G401 (cell line): ENCODE results near the gene MYL5. TPM values are rescaled to one million over a fixed set of nuclear protein-coding genes. Genes with fewer than 3 reads are reported as not detected.
"Not testable (repeated sequence)": the region's sequence is repeated elsewhere in the genome, so short reads cannot be mapped to it uniquely, and the experiment has no call there.

Experiments
- DNase-seq: peaks from one replicate; pipeline ENCODE4 v3.0.0-alpha.2; 2015; ENCODE audit warnings: low spot score
- in situ Hi-C: cut with HindIII; loops from 2 replicates; pipeline ENCODE4 v1.10.0; 2016; ENCODE audit warnings: low sequenced_read_pairs, mixed read lengths
- total RNA-seq: library from RNA; depleted of rRNA; stranded (reverse); fragments of >200 nt; shearing (Covaris generic); gene quantifications from 2 replicates; pipeline ENCODE4 v1.2.3, GENCODE V29; 2014

MYL5 gene
- total RNA-seq, 1 experiment from 2014 or later, result 4.5 TPM

GRCh38 chr4:699816-700580 is 25.7 kb downstream of the MYL5 start:
- no peak for DNase-seq
- in situ Hi-C loops, result no loop called here

DNA sequence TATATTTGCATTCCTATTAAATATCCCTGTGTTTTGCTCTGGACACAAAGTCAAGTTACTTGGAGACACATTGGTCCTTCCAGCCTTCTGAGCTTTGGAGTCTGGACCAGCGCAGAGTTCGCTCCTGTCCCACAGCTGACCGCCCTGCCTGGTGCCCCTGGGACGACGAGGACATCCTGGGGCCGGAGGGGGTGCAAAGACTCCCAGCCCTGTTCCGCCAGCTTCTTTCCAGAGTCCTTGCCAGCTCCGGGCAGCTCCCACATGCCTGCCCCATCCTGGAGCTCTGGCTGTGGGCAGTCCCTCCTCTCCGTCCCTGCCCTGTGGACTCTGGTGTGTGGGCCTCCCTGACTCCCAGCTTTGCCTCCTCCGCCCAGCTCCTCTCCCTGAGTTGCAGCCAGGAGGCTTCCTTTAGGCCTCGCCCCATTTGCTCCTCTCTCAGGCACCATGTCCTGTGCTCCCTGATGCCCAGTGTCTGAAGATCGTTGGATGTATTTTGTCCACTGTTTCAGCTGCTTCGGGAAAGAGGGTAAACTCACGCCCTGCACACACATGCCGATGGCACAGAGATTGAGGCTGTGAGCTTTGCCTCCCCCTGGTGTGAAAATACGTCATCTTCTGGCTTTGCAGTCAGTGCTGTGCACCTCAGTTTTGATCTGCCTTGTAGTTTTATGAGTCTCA is 26.4 kb downstream of the MYL5 start:
- in situ Hi-C loops, result no loop called here
- no peak for DNase-seq

- no peak for DNase-seq
- in situ Hi-C loops, result no loop called here
Observed at GRCh38 chr4:702618-703048, 28.3 kb downstream of the MYL5 start.

GRCh38 chr4:703336-704197 is 29.2 kb downstream of the MYL5 start:
- no peak for DNase-seq
- in situ Hi-C loops, result no loop called here

DNA sequence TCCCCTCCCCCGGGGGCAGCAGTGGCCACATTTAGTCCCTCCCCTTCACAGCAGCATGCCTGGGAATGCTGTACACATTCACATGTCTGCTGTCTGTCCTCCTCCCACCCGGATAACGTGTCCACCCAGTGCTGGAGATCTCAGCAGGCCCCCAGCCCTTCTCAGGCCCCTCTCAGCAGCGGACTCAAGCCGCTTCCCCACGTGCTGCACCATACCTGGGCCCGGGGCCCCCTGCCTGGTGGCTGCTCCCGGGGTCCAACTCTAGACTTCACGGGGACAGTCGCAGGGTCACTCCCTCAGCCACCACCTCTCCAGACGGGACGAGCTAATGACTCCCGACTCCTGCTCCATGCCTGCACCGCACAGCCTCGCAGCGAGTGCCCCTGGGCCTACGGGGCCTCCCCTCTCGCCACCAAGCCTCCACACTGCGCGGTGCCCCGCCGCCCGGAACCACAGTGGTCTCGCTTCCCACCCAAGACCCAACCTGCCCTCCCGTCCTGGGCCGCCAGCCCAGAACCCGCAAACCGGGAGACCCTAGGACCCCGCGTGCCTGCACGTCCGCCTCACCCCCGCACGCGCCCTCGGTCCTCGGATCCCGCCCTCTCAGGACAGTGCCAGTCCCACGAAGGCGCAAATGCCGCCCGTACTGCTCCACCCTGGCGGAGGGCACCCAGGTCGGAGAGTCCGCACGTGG is 30.0 kb downstream of the MYL5 start:
- no peak for DNase-seq

DNA sequence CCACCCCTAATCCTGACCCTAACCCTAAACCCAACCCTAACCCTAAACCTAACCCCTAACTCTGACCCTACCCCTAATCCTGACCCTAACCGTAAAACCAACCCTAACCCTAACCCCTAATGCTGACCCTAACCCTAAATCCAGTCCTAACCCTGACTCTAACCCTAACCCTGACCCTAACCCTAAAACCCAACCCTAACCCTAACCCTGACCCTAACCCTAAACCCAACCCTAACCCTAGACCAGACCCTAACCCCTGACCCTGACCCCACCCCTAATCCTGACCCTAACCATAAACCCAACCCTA is 30.6 kb downstream of the MYL5 start:
- in situ Hi-C loops, result no loop called here
- no peak for DNase-seq

More for the DNA sequence above, 30.0 kb downstream of the MYL5 start:
- in situ Hi-C loops, result no loop called here

GRCh38 chr4:705278-706082 is 31.1 kb downstream of the MYL5 start, which contains the start of gene PCGF3:
Gene PCGF3, plus strand, starts transcription at chr4:705832. Its CDS starts 27,849 bp downstream, at chr4:733681.
- in situ Hi-C loops, result no loop called here
- peak; percentile 94 for DNase-seq

DNA sequence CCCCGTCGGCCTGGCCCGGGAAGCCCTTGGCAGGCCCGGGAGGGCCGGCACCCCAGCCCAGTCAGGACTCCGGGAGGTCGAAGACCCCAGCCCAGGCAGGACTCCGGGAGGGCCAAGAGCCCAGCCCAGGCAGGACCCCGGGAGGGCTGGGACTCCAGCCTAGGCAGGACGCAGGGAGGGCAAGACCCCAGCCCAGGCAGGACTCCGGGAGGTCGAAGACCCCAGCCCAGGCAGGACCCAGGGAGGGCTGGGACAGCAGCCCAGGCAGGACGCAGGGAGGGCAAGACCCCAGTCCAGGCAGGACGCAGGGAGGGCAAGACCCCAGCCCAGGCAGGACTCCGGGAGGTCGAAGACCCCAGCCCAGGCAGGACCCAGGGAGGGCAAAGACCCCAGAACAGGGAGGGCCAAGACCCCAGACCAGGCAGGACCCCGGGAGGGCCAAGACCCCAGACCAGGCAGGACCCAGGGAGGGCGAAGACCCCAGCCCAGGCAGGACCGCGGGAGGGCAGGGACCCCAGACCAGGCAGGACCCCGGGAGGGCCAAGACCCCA is 31.8 kb downstream of the MYL5 start:
- in situ Hi-C loops, DNase-seq: not testable (repeated sequence)

DNA sequence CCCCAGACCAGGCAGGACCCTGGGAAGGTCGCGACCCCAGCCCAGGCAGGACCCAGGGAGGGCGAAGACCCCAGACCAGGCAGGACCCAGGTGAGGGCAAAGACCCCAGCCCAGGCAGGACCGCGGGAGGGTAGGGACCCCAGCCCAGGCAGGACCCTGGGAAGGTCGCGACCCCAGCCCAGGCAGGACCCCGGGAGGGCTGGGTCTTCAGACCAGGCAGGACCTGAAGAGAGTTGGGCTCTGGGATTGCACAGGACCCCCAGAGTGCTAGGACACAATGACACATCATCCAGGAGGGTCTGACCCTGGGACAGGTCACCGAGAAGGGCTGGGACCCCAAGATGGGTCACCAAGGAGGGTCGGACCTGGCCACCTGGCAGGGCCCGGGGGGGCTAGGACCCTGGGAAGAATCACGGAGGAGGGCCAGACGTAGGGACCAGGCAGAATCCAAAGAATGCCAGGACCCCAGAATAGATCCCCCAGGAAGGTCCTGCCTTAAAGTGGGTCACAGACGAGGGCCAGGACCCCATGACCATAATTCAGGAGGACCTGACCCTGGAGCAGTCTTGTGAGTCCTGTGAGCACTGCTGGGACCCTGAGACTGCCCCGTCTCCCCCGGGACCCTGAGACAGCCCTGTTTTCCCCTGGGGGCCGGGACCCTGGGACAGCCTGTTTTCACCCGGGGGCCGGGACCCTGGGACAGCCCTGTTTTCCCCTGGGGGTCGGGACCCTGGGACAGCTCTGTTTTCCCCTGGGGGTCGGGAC is 32.7 kb downstream of the MYL5 start:
- no peak for DNase-seq
- in situ Hi-C loops, result no loop called here

DNA sequence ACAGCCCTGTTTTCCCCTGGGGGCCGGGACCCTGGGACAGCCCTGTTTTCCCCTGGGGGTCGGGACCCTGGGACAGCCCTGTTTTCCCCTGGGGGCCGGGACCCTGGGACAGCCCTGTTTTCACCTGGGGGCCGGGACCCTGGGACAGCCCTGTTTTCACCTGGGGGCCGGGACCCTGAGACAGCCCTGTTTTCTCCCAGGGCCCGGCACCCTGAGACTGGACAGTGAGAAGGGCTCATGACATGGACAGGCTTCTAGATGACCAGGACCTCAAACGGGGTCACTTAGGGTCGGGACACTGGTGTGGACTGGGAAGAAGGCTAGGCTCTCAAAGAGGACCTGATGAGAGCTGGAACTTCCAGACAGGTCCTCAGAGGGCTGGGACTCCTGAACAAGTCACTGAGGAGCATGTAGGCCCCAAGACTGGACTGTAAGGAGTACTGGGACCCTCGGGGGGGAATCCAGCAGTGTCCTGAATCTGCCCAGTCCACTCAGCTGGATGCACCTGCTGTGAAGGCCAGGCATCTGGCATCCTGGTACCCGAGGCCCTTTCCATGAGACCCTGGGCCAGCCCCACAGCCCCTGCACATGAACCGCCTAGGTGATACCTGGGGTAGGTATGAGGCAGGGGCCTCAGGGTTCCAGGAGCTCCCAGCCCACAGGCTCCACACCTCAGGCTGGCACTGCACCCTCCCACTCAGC is 33.7 kb downstream of the MYL5 start:
- in situ Hi-C loops, result no loop called here
- DNase-seq, result no peak

DNA sequence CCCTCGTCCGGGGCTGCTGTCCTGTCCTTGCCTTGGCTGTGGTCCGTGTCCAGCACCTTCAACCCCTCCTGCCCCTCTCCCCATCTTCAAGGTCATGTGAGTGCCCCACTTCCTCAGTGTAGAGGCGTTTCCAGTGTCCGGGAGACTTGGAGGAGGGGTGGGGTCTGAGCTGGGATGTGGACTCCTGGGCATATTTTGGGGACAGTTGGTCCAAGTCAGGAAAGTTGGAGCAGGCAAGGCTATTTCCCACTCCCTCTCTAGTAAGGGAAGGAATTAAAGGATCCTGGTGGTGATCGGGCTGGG is 34.2 kb downstream of the MYL5 start:
- no peak for DNase-seq
- in situ Hi-C loops, result no loop called here

GRCh38 chr4:709348-709747 is 35.0 kb downstream of the MYL5 start:
- DNase-seq, result no peak
- in situ Hi-C loops, result no loop called here

- no peak for DNase-seq
- in situ Hi-C loops, result no loop called here
Observed at GRCh38 chr4:710116-710515, 35.8 kb downstream of the MYL5 start.

DNA sequence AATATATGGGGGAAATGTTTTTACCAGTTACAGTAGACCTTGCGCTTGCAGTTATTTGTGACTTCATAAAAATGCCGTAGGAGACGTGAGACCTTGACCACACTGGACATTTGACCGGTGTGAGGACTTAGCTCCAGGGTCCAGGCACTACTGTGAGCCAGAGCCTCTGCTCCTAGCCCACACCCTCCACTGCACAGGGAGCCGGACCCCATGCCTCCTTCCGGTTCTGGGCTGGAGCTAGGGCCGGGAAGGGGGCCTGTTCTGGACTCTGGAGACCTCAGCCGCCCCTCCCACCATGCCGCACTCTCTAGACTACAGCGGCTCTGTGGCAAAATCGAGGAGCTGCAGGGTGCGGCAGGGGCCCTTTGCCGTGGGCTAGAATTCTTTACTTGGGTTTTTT is 36.6 kb downstream of the MYL5 start:
- DNase-seq, result no peak
- in situ Hi-C loops, result no loop called here

GRCh38 chr4:712093-712492 is 37.8 kb downstream of the MYL5 start:
- in situ Hi-C loops, result no loop called here
- DNase-seq, result no peak

DNA sequence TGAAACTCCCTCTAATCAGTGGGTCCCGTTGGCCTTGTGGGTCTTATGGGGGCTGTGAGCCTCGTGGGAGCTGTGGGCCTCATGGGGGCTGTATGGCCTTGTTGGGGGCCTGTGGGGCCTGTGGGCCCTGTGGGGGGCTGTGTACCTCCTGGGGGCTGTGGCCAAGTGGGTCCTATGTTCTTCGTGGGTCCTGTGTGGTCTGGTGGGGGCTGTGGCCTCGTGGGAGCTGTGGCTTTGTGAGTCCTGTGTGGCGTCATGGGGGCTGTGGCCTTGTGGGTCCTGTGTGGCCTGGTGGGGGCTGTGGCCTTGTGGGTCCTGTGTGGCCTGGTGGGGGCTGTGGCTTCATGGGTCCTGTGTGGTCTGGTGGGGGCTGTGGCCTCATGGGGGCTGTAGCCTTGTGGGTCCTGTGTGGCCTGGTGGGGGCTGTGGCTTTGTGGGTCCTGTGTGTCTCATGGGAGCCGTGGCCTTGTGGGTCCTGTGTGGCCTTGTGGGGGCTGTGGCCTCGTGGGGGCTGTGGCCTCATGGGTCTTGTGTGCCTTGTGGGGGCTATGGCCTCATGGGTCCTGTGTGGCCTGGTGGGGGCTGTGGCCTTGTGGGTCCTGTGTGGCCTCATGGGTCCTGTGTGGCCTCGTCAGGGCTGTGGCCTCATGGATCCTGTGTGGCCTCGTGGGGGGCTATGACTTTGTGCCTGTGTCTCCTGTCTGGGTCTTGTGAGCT is 38.7 kb downstream of the MYL5 start:
- in situ Hi-C loops, result no loop called here
- DNase-seq, result no peak

DNA sequence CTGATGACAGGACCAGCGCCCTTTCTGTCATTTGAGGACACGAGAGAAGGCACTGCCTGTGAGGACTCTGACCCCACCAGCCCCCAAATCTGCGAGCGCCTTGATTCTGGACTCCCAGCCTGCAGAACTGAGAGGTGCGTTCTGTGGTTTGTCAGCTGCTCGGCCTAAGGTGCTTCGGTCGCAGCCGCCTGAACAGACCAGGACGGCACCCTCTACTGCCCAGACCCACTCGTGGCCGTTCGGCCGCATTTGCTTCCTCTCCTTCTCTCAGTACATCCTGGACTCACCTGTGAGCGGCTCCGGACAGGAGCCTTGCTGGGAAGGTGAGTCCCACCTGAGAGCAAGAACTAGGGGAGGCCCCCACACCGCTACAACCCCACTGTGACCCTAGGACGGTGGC is 39.7 kb downstream of the MYL5 start:
- in situ Hi-C loops, result no loop called here
- DNase-seq, result no peak
